Activated naive CD4-positive, alpha-beta T cell treated with anti-CD3 and anti-CD28 coated beads, Interleukin-2, amount 50 U/mL, for 72 hours (primary cell): ENCODE measurements around the gene CCDC150. TPM values are rescaled to one million over a fixed set of nuclear protein-coding genes. Genes with fewer than 3 reads are reported as not detected.
"Not testable (repeated sequence)": the region's sequence is repeated elsewhere in the genome, so short reads cannot be mapped to it uniquely, and the experiment has no call there.

Source experiments
- ATAC-seq, 2 donors: fragments of 150-1000 bp; cut with Tn5 transposase; 2 replicates each; pipeline ENCODE4 v1.10.0; 2021; ENCODE audit warnings: mild to moderate bottlenecking in 2 of 2, moderate library complexity in 2 of 2
- DNase-seq, 2 donors: peaks; one replicate each; pipeline ENCODE4 v3.0.0; 2021 to 2022; ENCODE audit warnings: low spot score in 2 of 2
- H3K27ac Mint-ChIP-seq, 2 donors: one replicate each; pipeline ENCODE4 v1.8.0; 2022; ENCODE audit warnings: mild to moderate bottlenecking in 2 of 2, mixed read lengths in 2 of 2
- H3K36me3 Mint-ChIP-seq, 2 donors: one replicate each; pipeline ENCODE4 v1.8.0; 2022; ENCODE audit warnings: mixed read lengths in 2 of 2
- H3K9me3 Mint-ChIP-seq, 2 donors: one replicate each; pipeline ENCODE4 v1.8.0; 2022; ENCODE audit warnings: mixed read lengths in 2 of 2
- total RNA-seq, 2 donors: library from RNA; stranded (reverse); gene quantifications; one replicate each; pipeline ENCODE4 v1.2.3, GENCODE V29; 2022

CCDC150 gene
- total RNA-seq: 10 to 100 TPM; 23.3 to 24.0 TPM

DNA sequence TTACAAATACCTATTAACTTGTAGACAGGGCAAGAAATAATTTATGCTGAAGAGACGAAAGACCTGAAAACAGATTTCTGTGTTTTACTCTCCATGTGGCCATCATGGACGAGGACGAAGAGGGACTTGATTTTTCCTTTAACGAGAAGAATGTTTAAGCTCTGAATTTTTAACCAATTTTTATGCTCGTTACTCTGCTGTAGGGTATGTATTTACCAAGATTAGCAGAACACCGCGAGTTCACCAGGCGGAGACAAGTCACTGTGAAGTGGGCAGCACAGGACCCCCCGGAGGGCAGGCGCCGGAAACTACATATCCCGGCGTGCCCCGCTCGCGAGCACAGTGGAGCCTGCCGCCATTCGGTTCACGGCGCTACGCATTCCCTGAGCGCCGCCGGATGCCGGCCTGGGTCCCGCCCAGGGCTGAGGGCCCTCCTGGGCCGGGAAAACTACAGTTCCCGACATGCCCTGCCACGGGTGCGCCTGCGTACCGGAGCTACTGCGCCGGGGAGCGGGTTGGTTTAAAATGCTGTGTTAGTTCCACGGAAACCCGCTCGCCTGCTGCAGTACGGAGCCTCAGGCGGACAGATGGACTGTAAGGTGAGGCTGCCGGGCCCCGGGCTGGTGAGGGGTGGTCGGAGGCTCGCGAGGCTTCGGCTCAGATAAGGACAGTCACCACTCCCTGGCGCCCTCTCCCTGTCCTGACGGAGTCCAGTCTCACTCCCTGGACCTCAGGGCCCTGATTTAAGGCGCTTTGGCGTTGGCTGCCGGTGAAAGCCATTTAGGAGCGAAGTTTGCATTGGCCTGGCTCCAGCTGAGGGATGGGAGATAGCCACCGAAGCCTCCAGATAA is at the start of gene CCDC150:
TSS of gene CCDC150 (plus strand) at position 536 of the 851 bp plus-strand sequence. CDS start at position 588, 52 bp downstream.
- H3K36me3 Mint-ChIP-seq: peaks cover 0 to 14% of the 10 kb centered on the region in 2 donors
- H3K9me3 Mint-ChIP-seq: no peaks in the 10 kb centered on the region
- DNase-seq: peak; percentile 94 to 95
- H3K27ac Mint-ChIP-seq: peak within 1 kb of the TSS; percentile 23 to 92
- peak; percentile 100 for ATAC-seq

DNA sequence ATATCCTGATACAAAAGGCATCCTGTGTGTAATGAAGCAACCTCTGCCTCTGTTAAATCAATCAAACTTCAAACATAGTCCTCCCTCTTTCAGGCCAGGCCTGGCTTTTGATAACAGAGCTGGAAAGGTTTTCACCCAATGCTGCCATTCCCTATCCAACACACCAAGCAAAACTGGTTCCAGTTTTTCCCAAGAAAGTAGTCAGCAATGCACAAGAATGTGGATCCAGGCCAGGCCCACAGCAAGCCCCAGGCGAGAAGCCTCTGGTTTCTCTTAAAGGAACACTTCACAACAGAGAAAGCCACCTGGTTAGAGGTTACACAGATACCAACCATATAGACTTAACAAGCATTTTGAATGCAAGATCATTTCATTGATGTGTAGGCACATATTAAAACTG is 49.2 kb upstream of the CCDC150 start:
- Mint-ChIP-seq H3K36me3 (no peaks in the 10 kb centered on the region), H3K27ac (no peak overlapping the region), H3K9me3 (peaks cover 0 to 12% of the 10 kb centered on the region in 2 donors)
- ATAC-seq (no peak), DNase-seq (no peak)

GRCh38 chr2:196591004-196591403 is 48.5 kb upstream of the CCDC150 start:
- no peak overlapping the region for H3K27ac Mint-ChIP-seq
- ATAC-seq (no peak), DNase-seq (no peak)
- H3K36me3 Mint-ChIP-seq: no peaks in the 10 kb centered on the region
- H3K9me3 Mint-ChIP-seq: peaks cover 0 to 10% of the 10 kb centered on the region in 2 donors

DNA sequence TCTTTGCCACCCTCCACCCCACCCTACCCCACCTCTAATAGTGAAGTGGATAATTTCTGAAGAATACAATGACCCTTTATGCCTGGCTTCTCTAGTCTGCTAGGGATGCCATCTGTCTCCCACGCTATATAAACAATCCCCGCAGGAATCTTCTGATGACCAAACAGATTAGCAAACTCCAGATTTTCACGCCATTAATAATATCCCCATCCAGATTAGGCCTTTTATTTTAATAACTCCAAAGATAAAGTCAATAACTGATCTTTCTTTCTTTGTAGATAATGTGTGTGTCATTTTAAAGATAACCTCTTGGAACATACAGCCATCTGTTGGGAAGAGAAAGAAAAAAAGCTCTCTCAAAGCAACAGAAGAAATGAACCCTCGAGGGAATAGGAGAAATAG is 47.9 kb upstream of the CCDC150 start:
- DNase-seq (no peak), ATAC-seq (no peak)
- Mint-ChIP-seq H3K36me3 (no peaks in the 10 kb centered on the region), H3K9me3 (peaks cover 0 to 4% of the 10 kb centered on the region in 2 donors), H3K27ac (no peak overlapping the region)

DNA sequence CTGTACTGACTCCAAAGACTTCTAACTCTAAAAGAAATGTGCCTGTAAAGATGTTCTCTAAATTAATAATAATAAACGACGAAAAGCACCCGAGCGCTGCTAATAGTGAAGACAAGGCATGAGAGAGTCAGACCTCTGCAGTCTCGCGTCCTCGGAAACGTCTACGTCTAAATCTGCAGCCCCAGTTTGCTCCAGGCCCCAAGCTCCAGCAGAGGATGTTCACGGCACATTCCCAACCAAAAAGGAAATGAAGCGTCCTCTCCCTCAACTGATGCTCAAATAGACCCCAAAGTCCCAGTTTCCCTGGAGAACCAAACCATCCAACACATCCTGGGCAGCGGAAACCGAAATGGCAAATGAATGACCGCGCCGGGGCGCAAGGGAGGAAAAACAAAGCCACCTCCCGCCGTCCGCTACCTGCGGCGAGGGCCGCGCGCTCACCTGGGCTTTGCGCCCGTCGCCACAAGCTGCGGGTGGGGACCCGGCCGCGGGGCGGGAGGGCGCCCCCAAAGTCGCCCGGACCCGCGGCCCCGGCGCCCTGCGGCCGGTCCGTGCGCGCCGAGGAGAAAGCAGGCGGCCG is 47.1 kb upstream of the CCDC150 start:
- ATAC-seq (peak in 1 of 2 donors; percentile 45), DNase-seq (peak in 1 of 2 donors; percentile 9)
- Mint-ChIP-seq H3K9me3 (no peaks in the 10 kb centered on the region), H3K27ac (no peak overlapping the region), H3K36me3 (no peaks in the 10 kb centered on the region)

DNA sequence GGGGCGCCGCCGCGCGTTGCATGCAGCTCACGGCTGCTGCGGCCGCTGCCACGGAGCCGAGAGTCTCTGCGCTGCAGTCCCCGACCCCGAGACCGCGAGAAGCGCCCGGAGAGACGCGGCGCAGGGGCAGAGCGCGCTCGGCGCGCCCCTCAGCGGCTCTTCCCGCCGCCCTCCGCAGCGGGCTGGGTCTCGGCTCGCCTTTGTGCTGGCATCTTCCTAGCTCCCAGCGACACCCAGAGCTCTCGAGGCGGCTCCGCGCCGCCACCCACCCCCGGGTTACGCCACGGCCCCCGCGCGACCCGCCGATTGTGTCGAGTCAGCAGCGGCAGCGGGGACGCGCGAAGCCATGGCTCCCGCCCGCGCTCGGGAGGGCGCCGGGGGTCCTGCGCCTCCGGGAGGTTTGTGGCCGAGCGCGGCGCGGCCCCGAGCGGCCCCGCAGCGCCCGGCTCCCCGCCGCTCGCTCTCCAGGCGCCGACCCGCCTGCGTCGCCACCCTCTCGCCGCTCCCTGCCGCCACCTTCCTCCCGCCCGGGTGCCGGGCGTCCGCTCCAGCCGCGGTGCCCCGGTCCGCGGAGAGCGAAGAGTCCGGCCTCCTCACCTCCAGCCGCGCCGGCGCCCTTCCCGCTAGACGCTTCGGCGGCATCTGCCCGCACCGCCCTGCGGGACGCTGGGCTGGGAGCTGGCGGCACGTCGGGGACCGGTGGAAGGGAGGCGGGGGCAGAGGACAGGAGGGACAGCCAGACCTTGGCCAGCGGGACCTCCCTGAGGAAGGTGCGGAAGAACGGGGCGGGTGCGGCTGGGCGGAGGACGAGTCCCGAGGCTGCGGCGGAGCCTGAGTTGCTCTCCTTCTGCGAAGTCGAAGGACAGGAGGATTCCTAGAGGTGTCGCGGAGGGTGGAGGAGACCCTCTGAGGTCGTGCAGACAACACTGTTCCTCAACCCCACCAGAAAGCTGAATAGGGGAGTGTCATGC is 46.3 kb upstream of the CCDC150 start, which contains the start of gene HECW2:
TSS of gene HECW2 (minus strand) at position 644 of the 971 bp plus-strand sequence.
- DNase-seq: peak in 1 of 2 donors; percentile 31
- peak; percentile 50 to 81 for ATAC-seq

DNA sequence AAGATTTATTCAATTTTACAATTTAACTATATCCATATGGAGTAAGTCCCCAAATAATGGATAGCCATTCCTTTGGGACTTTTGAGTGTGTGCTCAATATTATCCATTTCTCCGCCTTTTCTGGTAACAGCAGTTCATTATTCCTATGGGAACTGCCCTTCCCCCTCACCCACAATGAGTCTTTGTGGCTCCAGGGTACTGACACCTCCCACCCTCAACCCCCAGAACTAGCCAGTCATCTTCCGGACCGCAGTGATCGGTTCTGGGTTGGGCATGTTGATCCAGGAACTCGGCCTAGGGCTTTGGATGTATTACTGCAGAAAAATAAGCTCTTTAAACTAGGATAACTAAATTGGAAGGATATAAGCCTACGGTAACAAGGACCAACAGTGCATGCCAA is 45.4 kb upstream of the CCDC150 start:
- DNase-seq (no peak), ATAC-seq (no peak)
- Mint-ChIP-seq H3K27ac (no peak overlapping the region), H3K9me3 (no peaks in the 10 kb centered on the region), H3K36me3 (no peaks in the 10 kb centered on the region)

More for the DNA sequence above, 46.3 kb upstream of the CCDC150 start, which contains the start of gene HECW2:
- Mint-ChIP-seq H3K27ac (no peak within 1 kb of the TSS), H3K36me3 (no peaks in the 10 kb centered on the region), H3K9me3 (no peaks in the 10 kb centered on the region)

DNA sequence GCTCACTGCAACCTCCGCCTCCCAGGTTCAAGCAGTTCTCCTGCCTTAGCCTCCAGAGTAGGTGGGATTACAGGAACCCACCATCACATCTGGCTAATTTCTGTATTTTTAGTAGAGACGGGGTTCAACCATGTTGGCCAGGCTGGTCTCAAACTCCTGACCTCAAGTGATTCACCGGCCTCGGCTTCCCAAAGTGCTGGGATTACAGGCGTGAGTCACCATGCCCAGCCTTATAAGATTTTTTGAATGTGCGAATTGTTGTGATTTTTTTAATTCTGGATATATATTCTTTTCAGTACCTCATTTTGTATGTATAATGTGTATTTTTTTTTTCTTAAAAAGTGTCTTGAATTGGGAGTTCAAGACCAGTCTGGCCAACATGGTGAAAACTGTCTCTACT is 42.0 kb upstream of the CCDC150 start:
- DNase-seq (no peak), ATAC-seq (no peak)
- Mint-ChIP-seq H3K36me3 (no peaks in the 10 kb centered on the region), H3K27ac (no peak overlapping the region), H3K9me3 (no peaks in the 10 kb centered on the region)

- ATAC-seq (no peak), DNase-seq (no peak)
- Mint-ChIP-seq H3K9me3 (no peaks in the 10 kb centered on the region), H3K36me3 (no peaks in the 10 kb centered on the region), H3K27ac (no peak overlapping the region)
Measured at GRCh38 chr2:196598412-196598811, 41.1 kb upstream of the CCDC150 start.

DNA sequence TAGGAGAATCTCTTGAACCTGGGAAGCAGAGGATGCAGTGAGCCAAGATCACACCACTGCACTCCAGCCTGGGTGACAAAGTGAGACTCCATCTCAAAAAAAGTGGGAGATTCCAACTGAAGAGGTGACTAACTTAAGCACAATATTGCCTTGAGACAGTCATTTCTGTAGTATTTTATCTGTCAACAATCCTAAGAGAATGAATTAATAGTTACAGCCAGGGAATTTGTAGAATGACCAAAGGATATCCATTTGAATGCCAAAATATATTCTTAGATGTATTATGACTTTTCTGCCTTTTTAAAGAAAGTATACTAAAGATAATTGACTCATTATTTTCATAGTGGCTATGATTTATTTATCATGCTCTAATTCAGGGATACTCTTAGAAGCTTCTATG is 40.7 kb upstream of the CCDC150 start:
- no peaks in the 10 kb centered on the region for H3K9me3 Mint-ChIP-seq
- DNase-seq: no peak
- H3K36me3 Mint-ChIP-seq: no peaks in the 10 kb centered on the region
- ATAC-seq: no peak
- H3K27ac Mint-ChIP-seq: no peak overlapping the region

- Mint-ChIP-seq H3K36me3 (no peaks in the 10 kb centered on the region), H3K27ac (no peak overlapping the region), H3K9me3 (no peaks in the 10 kb centered on the region)
- DNase-seq (no peak), ATAC-seq (no peak)
Measured at GRCh38 chr2:196601430-196602306, 37.8 kb upstream of the CCDC150 start.

- ATAC-seq: no peak
- H3K36me3 Mint-ChIP-seq: no peaks in the 10 kb centered on the region
- no peak for DNase-seq
- no peaks in the 10 kb centered on the region for H3K9me3 Mint-ChIP-seq
- H3K27ac Mint-ChIP-seq: no peak overlapping the region
Measured at GRCh38 chr2:196604196-196604595, 35.3 kb upstream of the CCDC150 start.

GRCh38 chr2:196606516-196606915 is 33.0 kb upstream of the CCDC150 start:
- Mint-ChIP-seq H3K36me3 (no peaks in the 10 kb centered on the region), H3K27ac (no peak overlapping the region), H3K9me3 (no peaks in the 10 kb centered on the region)
- DNase-seq (no peak), ATAC-seq (no peak)

- ATAC-seq (no peak), DNase-seq (no peak)
- Mint-ChIP-seq H3K36me3 (no peaks in the 10 kb centered on the region), H3K27ac (no peak overlapping the region), H3K9me3 (no peaks in the 10 kb centered on the region)
Measured at GRCh38 chr2:196607073-196607472, 32.4 kb upstream of the CCDC150 start.

GRCh38 chr2:196607896-196608295 is 31.6 kb upstream of the CCDC150 start:
- H3K36me3 Mint-ChIP-seq, H3K27ac Mint-ChIP-seq, DNase-seq, ATAC-seq, H3K9me3 Mint-ChIP-seq: not testable (repeated sequence)

- Mint-ChIP-seq H3K36me3 (no peaks in the 10 kb centered on the region), H3K9me3 (no peaks in the 10 kb centered on the region), H3K27ac (no peak overlapping the region)
- DNase-seq (no peak), ATAC-seq (no peak)
Measured at GRCh38 chr2:196609806-196610205, 29.7 kb upstream of the CCDC150 start.
